ENCODE data around the gene PRR18. TPM values are rescaled to one million over a fixed set of nuclear protein-coding genes. Genes with fewer than 3 reads are reported as not detected.

The PRR18 gene
- total RNA-seq, 1 experiment from 2014 or later: 0.23 TPM

DNA sequence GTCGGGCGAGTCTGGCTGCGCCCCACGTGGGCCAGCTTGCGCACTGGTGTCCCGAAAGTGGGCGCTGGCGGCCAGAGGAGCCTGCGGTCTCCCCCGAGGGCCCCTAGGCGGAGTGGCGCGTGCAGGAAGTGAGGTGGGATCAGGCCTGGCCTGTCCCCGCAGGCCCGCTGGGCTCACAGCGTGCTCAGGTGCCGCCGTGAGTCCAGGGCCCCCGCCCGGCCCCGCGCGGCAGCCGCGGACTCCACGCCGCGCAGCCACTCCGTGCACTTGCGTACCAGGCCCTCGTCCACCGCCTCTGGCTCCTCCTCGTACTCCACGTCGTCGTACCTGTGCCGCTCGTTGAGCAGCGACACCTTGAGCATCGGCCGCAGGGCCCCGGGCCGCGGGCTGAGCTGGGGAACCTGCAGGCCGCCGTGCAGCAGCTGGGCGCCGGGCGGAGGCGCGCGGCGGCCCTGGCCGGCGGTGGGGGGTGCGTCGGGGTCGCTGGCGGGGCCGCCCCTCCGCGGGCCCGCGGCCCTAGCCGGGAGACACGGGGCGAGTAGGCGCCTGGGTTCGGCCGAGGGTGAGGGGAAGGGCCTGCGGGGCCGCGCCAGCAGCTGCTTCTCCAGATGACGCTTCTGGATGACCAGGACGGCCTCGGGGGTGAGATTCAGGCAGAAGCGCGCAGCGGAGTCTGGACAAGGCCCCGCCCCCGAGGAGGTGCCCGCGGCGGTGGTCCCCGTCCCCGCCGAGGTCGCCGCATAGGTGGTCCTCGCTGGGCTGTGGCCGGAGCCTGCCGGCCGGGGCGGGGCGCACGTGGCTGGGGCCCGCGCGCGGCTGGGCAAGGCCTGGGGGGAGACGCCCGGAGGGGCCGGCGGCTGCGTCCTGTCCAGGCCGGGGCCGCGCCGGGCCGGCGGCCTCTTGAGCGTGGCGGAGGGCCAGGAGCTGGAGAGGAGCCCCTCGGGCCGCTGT, 835 bp downstream of the PRR18 start:
- BruUV-seq (replicated peaks): no TSS peak
- CTCF ChIA-PET: no interaction called here
- H3K4me1 ChIP-seq (ENCODE audit: control insufficient read depth, insufficient read depth, low read length): no peaks in the 10 kb centered on the region
- intact Hi-C loops (cut with micrococcal nuclease; ENCODE audit: unreplicated experiment): no loop called here
- POLR2A ChIA-PET: no interaction called here
- H3K9me3 ChIP-seq (ENCODE audit: control insufficient read depth, insufficient read depth, low read depth, low read length): no peaks in the 10 kb centered on the region
- DNase-seq (ENCODE audit: low read depth, low spot score) (no peak), ATAC-seq (peak; percentile 74)
- H3K27me3 ChIP-seq (ENCODE audit: control insufficient read depth, insufficient read depth, low read length): peaks cover 5% of the 10 kb centered on the region
- H3K36me3 ChIP-seq (ENCODE audit: control insufficient read depth, insufficient read depth, low read length): no peaks in the 10 kb centered on the region
- in situ Hi-C loops (cut with HindIII; ENCODE audit: low pct_unique_long_range_greater_than_20kb, low sequenced_read_pairs): no loop called here
- H3K27ac ChIP-seq (ENCODE audit: low read length): no peak overlapping the region
- H3K4me3 ChIP-seq (ENCODE audit: low read depth in 2 of 2, low read length in 2 of 2): peak overlapping the region; percentile 31 to 42
- TF ChIP-seq SIN3A (IDR thresholded peaks at IDR 0.05; ENCODE audit: borderline replicate concordance, insufficient read depth, low read depth, low read length) (no peak), TCF7L2 (IDR thresholded peaks at IDR 0.05; ENCODE audit: low read depth, low read length) (no peak)
- TF ChIP-seq, protein P1, sequence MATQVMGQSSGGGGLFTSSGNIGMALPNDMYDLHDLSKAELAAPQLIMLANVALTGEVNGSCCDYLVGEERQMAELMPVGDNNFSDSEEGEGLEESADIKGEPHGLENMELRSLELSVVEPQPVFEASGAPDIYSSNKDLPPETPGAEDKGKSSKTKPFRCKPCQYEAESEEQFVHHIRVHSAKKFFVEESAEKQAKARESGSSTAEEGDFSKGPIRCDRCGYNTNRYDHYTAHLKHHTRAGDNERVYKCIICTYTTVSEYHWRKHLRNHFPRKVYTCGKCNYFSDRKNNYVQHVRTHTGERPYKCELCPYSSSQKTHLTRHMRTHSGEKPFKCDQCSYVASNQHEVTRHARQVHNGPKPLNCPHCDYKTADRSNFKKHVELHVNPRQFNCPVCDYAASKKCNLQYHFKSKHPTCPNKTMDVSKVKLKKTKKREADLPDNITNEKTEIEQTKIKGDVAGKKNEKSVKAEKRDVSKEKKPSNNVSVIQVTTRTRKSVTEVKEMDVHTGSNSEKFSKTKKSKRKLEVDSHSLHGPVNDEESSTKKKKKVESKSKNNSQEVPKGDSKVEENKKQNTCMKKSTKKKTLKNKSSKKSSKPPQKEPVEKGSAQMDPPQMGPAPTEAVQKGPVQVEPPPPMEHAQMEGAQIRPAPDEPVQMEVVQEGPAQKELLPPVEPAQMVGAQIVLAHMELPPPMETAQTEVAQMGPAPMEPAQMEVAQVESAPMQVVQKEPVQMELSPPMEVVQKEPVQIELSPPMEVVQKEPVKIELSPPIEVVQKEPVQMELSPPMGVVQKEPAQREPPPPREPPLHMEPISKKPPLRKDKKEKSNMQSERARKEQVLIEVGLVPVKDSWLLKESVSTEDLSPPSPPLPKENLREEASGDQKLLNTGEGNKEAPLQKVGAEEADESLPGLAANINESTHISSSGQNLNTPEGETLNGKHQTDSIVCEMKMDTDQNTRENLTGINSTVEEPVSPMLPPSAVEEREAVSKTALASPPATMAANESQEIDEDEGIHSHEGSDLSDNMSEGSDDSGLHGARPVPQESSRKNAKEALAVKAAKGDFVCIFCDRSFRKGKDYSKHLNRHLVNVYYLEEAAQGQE (IDR thresholded peaks at IDR 0.05; ENCODE audit: insufficient read depth in 1 of 2, low read depth in 2 of 2, low read length in 1 of 2): no peak

DNA sequence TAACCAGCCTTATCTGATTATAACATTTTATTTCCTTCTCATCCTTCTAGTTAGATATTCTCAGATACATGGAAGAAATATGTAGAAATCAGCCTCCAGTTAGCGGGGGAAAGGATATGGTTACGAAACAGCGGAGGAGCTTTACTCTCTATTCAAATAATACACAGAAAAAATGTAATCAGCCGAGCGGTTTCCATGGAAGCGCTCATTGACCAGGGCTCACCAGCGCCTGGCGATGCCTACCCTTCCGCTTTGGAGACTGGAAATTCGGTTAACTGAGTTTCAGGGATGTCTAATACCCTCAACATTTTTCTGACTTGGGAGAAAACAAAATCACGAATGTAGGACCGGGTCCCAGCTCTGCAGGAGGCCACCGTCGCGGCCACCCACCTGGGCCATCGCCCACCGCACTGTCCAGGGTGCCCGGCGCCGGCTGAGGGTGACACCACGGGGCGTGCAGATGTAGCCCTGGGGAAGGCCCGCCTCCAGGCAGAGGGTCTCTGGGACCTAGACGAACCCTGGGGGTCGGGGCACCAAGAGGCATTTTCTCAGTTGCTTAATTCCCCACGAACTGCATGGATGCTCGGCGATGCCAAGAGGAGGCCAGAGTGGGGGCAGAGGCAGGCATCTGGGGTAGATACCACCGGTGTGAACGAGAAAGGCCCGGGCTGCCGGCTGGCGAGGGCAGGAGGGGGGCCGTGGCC, 1.7 kb downstream of the PRR18 start:
- no peak overlapping the region for H3K27ac ChIP-seq (ENCODE audit: low read length)
- no TSS peak for BruUV-seq (replicated peaks)
- ATAC-seq (no peak), DNase-seq (ENCODE audit: low read depth, low spot score) (no peak)
- intact Hi-C loops (cut with micrococcal nuclease; ENCODE audit: unreplicated experiment) (no loop called here), in situ Hi-C loops (cut with HindIII; ENCODE audit: low pct_unique_long_range_greater_than_20kb, low sequenced_read_pairs) (no loop called here)
- H3K9me3 ChIP-seq (ENCODE audit: control insufficient read depth, insufficient read depth, low read depth, low read length): no peaks in the 10 kb centered on the region
- H3K4me1 ChIP-seq (ENCODE audit: control insufficient read depth, insufficient read depth, low read length): no peaks in the 10 kb centered on the region
- ChIA-PET CTCF (no interaction called here), POLR2A (no interaction called here)
- H3K4me3 ChIP-seq (ENCODE audit: low read depth in 2 of 2, low read length in 2 of 2): no peak overlapping the region
- H3K27me3 ChIP-seq (ENCODE audit: control insufficient read depth, insufficient read depth, low read length): peaks cover 5% of the 10 kb centered on the region
- no peaks in the 10 kb centered on the region for H3K36me3 ChIP-seq (ENCODE audit: control insufficient read depth, insufficient read depth, low read length)
- TF ChIP-seq, protein P2, sequence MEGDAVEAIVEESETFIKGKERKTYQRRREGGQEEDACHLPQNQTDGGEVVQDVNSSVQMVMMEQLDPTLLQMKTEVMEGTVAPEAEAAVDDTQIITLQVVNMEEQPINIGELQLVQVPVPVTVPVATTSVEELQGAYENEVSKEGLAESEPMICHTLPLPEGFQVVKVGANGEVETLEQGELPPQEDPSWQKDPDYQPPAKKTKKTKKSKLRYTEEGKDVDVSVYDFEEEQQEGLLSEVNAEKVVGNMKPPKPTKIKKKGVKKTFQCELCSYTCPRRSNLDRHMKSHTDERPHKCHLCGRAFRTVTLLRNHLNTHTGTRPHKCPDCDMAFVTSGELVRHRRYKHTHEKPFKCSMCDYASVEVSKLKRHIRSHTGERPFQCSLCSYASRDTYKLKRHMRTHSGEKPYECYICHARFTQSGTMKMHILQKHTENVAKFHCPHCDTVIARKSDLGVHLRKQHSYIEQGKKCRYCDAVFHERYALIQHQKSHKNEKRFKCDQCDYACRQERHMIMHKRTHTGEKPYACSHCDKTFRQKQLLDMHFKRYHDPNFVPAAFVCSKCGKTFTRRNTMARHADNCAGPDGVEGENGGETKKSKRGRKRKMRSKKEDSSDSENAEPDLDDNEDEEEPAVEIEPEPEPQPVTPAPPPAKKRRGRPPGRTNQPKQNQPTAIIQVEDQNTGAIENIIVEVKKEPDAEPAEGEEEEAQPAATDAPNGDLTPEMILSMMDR (IDR thresholded peaks at IDR 0.05): no peak
- no peak for TF ChIP-seq POLR2AphosphoS5 (IDR thresholded peaks at IDR 0.05; ENCODE audit: low read depth, low read length)
- no peak for TF ChIP-seq TCF7L2 (IDR thresholded peaks at IDR 0.05; ENCODE audit: low read depth, low read length)
- TF ChIP-seq SIN3A (IDR thresholded peaks at IDR 0.05; ENCODE audit: borderline replicate concordance, insufficient read depth, low read depth, low read length): no peak
- TF ChIP-seq, protein P1 (IDR thresholded peaks at IDR 0.05; ENCODE audit: insufficient read depth in 1 of 2, low read depth in 2 of 2, low read length in 1 of 2): no peak
